Measurements from ENCODE around the gene FAM47B.

FAM47B gene

DNA sequence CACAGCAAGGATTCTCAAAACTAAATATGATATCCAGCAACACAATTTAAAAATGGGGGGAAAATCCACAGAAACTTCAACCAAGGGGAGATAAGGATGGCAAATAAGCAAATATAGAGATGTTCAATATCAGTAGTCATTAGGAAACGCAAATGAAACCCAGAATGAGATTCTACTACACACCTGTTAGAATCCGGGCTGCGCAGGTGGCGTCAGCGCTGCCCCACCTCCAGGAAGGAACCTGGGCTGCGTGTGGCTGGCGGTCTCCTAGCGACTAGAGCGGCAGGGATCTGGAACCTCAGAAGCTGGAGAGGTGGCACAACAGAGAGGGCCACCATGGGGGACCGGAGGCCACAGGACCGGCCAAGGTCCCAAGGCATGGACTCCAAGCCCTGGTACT is at the start of gene FAM47B:
Gene FAM47B, plus strand, starts transcription at position 301 of the 400 bp plus-strand sequence. Its CDS starts 36 bp downstream, at position 337.
- H3K27me3 ChIP-seq: no peaks in the 10 kb centered on the region
- TF ChIP-seq, protein P1, sequence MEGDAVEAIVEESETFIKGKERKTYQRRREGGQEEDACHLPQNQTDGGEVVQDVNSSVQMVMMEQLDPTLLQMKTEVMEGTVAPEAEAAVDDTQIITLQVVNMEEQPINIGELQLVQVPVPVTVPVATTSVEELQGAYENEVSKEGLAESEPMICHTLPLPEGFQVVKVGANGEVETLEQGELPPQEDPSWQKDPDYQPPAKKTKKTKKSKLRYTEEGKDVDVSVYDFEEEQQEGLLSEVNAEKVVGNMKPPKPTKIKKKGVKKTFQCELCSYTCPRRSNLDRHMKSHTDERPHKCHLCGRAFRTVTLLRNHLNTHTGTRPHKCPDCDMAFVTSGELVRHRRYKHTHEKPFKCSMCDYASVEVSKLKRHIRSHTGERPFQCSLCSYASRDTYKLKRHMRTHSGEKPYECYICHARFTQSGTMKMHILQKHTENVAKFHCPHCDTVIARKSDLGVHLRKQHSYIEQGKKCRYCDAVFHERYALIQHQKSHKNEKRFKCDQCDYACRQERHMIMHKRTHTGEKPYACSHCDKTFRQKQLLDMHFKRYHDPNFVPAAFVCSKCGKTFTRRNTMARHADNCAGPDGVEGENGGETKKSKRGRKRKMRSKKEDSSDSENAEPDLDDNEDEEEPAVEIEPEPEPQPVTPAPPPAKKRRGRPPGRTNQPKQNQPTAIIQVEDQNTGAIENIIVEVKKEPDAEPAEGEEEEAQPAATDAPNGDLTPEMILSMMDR (IDR thresholded peaks at IDR 0.05): no peak
- intact Hi-C loops (cut with DNase I; ENCODE audit: low total_unique reads): no loop called here
- DNase-seq: no peak
- no peak within 1 kb of the TSS for H3K27ac ChIP-seq
- H3K4me1 ChIP-seq: no peaks in the 10 kb centered on the region
- no peak within 1 kb of the TSS for H3K4me3 ChIP-seq
- no peaks in the 10 kb centered on the region for H3K36me3 ChIP-seq
- H3K9me3 ChIP-seq: no peaks in the 10 kb centered on the region

DNA sequence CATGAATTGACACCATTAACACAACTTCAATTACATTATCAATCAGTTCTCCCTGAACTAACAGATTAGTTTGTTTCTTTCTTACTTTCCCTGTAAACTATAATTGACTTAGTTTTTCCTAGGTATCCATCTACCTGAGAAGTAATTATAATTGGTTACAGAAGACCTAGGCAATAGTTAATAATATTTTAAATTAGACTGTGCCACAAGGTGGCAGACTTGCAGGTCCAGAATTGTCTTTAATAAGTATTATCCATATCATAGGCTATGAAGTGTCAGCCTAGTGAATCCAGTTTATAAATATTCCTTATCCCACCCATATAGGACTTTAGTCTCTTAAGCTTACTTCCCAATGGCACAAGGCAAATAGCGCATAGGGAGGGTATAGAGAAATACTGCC is 48.9 kb upstream of the FAM47B start:
- no peak for DNase-seq
- Histone ChIP-seq H3K27me3 (no peaks in the 10 kb centered on the region), H3K9me3 (no peaks in the 10 kb centered on the region), H3K27ac (no peak overlapping the region), H3K36me3 (no peaks in the 10 kb centered on the region), H3K4me1 (no peaks in the 10 kb centered on the region), H3K4me3 (no peak overlapping the region)
- TF ChIP-seq, protein P1 (IDR thresholded peaks at IDR 0.05): peak; percentile 13 to 28
- intact Hi-C loops (cut with DNase I; ENCODE audit: low total_unique reads): no loop called here

DNA sequence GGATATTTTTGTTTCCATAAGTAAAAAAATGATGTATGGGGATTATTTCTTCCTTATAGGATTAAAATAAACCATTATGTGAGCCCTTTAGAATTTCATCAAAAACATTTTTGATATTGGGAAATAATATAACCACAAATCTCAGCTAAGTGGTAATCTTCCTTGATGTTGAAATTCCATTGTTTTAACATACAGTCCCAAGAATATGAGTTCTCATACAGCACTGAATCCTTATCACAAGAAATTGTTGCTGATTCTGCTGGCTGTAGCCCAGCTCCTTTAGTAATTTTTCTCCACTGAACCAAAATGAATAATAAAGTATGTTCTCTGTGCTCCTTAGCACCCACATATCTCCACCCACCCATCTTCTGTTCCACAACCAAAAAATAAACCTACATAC is 41.9 kb upstream of the FAM47B start:
- TF ChIP-seq, protein P1 (IDR thresholded peaks at IDR 0.05): no peak
- no peak for DNase-seq

DNA sequence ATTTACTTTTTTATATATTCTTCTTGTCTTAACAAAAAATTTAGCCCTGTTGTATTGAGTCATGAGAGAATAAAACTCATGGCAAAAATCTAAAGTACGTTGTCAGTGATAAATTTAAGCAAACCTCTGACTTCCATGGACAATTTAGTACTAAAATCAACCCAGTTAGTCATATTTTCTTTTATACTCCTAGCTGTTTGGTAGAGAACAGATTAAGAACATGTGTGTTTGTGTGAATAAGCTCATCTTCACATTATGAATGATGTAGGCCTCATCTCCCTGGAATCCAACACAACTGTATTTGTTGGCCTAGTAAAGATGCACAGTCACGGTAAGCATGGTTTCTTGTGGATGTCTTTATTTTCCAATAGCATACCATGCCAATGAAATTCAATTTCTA is 40.8 kb upstream of the FAM47B start:
- Histone ChIP-seq H3K9me3 (no peaks in the 10 kb centered on the region), H3K4me1 (no peaks in the 10 kb centered on the region), H3K27me3 (no peaks in the 10 kb centered on the region), H3K27ac (no peak overlapping the region), H3K4me3 (no peak overlapping the region), H3K36me3 (no peaks in the 10 kb centered on the region)
- intact Hi-C loops (cut with DNase I; ENCODE audit: low total_unique reads): no loop called here
- TF ChIP-seq, protein P1 (IDR thresholded peaks at IDR 0.05): no peak
- DNase-seq: no peak

More for the DNA sequence above, 41.9 kb upstream of the FAM47B start:
- H3K27ac ChIP-seq: no peak overlapping the region
- no peak overlapping the region for H3K4me3 ChIP-seq
- H3K36me3 ChIP-seq: no peaks in the 10 kb centered on the region
- no peaks in the 10 kb centered on the region for H3K9me3 ChIP-seq
- intact Hi-C loops (cut with DNase I; ENCODE audit: low total_unique reads): no loop called here
- no peaks in the 10 kb centered on the region for H3K4me1 ChIP-seq
- H3K27me3 ChIP-seq: no peaks in the 10 kb centered on the region

DNA sequence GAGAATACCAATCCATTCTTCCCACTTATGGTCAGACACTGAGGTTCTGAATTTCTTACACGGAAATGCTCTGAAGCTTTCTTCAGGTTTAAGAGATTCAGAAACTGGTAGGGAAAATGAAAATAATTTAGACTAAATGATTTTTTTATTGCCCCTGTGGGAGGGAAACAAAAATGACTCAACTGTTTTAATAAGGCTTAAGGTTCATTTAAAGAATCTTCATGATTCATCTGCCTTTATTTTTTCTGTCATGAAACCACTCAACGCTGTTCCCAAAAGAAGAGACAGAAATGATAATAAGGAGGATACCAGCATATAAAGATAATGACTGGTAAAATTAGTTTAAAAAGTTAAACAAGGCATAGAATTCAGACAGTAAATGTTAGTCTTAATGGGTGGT is 39.3 kb upstream of the FAM47B start:
- Histone ChIP-seq H3K9me3 (no peaks in the 10 kb centered on the region), H3K27me3 (no peaks in the 10 kb centered on the region), H3K27ac (no peak overlapping the region), H3K4me1 (no peaks in the 10 kb centered on the region), H3K36me3 (no peaks in the 10 kb centered on the region), H3K4me3 (no peak overlapping the region)
- intact Hi-C loops (cut with DNase I; ENCODE audit: low total_unique reads): no loop called here
- no peak for DNase-seq
- TF ChIP-seq, protein P1 (IDR thresholded peaks at IDR 0.05): no peak

DNA sequence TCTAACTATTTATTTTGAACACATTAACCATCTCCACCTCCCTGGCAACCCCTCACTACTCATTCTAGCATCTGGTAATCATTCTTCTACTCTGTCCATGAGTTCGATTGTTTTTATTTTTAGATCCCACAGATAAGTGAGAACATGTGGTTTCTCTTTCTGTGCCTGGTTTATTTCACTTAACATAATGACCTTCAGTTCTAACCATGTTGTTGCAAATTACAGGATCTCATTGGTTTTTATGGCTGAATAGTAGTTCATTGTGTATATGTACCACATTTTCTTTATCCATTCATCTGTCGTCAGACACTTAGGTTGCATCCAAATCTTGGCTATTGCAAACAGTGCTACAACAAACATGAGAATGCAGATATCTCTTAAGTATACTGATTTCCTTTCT is 33.4 kb upstream of the FAM47B start:
- H3K36me3 ChIP-seq: no peaks in the 10 kb centered on the region
- TF ChIP-seq, protein P1 (IDR thresholded peaks at IDR 0.05): no peak
- H3K27me3 ChIP-seq: no peaks in the 10 kb centered on the region
- no peak overlapping the region for H3K4me3 ChIP-seq
- H3K27ac ChIP-seq: no peak overlapping the region
- intact Hi-C loops (cut with DNase I; ENCODE audit: low total_unique reads): no loop called here
- no peaks in the 10 kb centered on the region for H3K9me3 ChIP-seq
- H3K4me1 ChIP-seq: no peaks in the 10 kb centered on the region
- DNase-seq: no peak
